ENCODE measurements around the gene SRGAP1.
"Not testable (repeated sequence)": the region's sequence is repeated elsewhere in the genome, so short reads cannot be mapped to it uniquely, and the experiment has no call there.

Gene SRGAP1

DNA sequence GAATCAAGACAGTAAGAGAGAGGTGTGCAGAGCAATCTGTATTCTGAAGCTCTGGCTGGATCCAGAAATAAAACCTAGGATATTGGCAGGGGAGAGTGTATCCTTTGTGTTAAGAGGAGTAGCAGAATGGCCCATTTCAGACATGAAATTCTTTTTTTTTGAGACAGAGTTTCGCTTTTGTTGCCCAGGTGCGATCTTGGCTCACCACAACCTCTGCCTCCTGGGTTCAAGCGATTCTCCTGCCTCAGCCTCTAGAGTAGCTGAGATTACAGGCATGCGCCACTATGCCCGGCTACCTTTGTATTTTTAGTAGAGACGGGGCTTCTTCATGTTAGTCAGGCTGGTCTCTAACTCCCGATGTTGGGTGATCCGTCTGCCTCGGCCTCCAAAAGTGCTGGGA lies 6.1 kb upstream of the SRGAP1 start:
- DNase-seq (ENCODE audit: low read depth in 3 of 3) = no peak

DNA sequence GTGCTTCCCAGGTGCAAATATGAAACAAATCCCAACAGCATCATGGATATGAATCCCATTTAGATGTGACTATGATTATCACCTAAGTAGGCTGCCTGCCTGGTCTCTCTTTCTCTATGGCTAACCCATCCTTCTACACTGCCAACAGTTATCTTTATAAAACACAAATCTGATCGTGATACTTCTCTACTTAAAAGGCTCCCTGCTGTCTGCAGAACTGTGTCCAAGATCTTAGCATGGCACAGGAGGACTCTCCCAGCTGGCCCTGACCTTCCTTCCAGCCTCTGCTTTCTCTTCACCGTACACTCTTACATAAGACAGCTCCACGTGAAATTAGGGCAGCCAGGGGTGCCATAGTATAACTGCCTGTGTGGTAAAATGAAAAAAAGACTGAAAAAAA lies 3.5 kb upstream of the SRGAP1 start:
- DNase-seq (ENCODE audit: low read depth in 3 of 3) = no peak

DNA sequence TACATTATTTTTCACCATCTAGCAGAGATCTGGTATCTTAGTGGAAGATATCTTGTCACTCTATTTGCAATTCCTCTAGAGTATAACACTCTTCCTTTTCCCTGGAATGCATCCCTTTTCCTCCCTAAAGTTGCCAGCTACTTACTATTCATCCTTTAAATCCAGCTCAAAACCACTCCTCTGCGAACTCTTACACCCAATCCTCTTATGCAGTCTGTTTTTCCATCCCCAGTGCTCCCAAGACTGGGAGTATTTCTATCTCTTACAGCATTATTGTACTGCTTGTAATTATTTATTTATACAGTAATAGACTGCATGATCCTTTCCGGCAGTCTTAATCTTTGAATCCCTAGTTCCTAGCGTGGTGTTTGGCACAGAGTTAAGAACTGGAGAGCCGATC lies 2.9 kb upstream of the SRGAP1 start:
- DNase-seq (ENCODE audit: low read depth in 3 of 3) = no peak

DNA sequence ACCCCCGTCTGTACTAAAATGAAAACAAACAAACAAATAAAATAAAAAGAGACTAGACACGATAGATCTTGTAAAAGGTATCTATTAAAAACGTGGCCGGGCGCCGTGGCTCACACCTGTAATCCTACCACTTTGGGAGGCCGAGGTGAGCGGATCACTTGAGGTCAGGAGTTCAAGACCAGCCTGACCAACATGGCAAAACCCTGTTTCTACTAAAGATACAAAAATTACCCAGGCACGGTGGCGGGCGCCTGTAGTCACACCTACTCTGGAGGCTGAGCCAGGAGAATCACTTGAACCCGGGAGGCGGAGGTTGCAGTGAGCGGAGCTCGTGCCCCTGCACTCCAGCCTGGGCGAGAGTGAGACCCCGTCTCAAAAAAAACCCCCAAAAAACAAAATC lies 1.8 kb upstream of the SRGAP1 start:
- DNase-seq (ENCODE audit: low read depth in 3 of 3) = not testable (repeated sequence)

DNA sequence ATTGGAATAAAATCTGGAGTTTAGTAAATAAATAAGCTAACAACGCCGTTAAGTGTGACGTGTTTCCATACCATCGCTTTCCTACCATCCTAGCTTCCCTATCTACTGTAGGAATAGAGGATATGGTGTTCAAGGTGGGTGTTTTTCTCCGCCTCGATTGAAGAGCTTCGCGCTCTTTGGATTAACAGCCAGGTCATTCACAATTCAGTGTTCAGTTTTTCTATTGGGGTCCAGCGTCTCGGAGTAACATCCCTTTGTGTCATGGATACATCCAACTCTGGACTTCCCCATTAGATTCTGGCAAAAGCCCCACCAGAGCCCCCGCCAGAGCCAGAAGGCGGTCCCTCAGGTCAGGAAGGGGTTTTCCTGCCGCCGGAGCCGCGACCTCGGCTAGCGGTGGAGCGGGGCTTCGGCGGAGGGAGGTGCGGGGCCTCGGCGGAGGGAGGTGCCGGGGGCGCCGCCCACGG lies 1.2 kb upstream of the SRGAP1 start:
- DNase-seq (ENCODE audit: low read depth in 3 of 3) = no peak

DNA sequence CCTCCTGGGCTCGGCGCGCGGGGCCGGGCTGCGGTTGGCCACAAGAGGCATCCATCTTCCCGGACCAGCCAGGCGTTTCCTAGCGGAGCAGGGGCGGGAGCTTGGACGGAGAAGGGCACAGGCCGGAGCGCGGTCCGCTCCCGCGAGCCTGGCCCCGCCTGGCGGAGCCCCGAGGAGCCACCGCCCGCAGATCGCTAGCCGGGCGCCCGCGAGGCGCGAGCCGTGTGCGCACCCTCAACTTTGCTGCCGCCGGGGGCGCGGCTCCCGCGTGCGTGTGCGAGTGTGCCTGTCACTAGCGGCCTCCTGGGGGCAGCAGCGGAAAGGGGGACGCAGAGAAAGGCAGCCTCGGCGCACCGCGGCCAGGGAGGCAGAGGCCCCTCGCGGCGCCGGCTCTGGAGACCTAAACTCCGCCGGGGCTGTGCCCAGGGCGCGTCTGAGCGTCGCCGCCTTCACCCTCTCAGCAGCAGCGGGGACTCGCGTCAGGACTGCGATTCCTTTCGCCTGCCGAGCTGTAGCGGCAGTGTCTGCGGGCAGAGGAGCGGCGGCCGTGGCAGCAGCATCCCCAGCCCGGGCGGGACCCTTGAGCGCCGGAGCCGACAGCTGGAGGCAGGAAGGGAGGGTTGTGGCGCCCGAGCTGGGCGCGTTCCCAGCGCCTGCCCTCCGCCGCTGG lies 644 bp upstream of the SRGAP1 start:
- peak; percentile 39 to 63 (median 60) for DNase-seq (ENCODE audit: low read depth in 3 of 3)

DNA sequence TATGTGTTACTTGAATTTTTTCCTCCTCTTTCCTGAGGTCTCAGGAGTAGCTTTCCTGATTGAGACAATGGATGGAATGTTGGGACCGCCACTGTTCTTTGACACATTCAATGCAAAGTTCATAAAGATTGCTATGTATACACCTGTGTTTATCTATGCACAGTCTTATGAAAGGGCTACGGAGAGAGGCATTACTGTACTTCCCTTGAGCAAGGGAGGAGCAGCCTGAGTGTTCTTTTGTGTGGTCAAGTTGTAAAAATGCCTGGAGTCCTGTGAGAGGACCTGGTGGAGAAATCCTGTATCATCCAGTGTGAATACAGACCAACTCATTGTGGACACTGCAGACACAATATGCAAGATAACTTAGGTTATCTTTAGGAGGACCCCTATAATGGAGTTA lies 1.2 kb downstream of the SRGAP1 start:
- no peak for DNase-seq (ENCODE audit: low read depth in 3 of 3)

DNA sequence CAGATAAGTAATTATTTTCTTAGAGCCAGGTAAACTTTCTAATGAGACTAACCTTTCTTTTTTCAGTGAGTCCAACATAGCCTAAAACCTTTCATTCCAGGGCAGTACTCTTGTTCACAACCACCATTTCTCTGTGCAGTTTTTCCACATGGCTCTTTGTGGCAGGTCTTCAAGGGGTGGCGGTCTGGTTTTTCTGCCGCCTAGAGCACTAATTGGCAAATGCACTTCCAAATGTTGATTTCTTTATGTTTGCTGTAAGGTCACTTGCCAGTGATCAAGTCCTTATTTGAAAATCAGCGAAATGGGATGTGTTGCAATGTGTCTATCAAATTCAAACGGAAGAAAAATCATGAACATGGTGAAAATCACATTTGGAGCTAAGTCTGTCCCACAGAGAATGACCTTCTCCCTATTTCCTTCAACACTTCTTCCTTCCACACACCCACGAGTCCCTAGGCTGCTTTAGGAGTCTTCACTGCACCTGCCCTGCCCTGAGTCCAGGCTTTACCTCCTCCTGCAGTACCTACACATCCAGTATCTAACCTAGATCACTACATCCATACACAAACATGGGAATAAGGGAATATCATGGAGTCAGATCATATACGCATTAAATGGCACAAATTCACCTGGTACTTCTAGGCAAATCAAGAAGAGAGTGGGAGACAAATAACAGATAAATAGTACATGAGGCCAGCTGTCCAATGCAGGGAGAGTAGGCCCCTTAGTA lies 1.9 kb downstream of the SRGAP1 start:
- no peak for DNase-seq (ENCODE audit: low read depth in 3 of 3)

DNA sequence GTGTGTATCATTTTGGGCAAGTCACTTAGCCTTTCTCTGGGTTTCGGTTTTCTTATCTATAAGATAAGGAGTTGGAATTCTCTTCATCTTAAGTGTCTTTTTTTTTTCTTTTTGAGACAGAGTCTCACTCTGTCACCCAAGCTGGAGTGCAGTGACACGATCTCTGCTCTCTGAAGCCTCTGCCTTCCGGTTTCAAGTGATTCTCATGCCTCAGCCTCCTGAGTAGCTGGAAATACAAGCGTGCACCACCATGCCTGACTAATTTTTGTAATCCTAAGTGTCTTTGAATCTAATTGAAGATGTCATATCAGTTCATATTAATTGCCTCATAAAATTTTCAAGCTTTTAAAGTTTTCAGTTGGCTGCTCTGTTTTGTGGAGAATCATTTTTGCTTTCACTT lies 4.0 kb downstream of the SRGAP1 start:
- no peak for DNase-seq (ENCODE audit: low read depth in 3 of 3)

DNA sequence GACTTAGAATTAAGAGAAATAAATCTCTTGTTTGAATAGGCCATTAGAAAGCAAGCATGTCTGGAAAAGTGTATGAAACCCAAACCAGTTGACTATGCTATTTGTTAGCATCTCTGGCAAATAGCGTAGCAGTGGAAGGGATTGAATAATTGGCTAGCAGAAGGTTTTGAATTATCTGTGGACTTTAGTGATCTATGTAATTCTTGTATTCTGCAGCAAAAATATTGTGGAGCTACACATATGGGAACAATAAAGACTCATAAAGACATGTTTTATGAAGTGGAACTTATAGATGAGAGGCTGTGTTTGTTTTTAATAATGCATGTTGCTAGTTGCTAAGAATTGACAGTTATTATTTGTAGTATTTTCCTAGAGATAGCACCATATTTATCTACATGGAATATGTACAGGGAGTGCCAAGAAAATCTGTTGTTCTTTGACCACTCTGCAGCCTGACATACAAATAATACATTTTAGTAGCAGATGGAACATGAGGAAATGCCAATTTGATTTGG lies 4.7 kb downstream of the SRGAP1 start:
- DNase-seq (ENCODE audit: low read depth in 3 of 3) = no peak

DNA sequence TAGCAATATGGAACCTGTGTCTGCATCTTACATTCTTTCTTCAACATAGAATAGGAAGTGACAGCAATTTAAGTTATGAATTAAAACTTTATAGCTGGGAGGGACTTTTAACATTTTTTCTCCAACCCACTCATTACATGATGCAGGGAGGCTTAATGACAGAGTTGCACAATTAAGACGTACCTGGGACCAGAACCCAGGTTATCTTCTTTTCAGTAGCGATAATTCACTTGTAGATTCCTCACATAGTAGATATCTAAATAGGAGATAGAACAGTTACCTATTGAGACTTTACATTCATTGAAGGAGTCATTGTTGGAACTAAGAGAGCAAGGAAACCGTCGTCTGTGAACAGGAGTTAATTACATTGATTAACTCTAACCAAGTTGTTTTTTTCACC lies 5.1 kb downstream of the SRGAP1 start:
- DNase-seq (ENCODE audit: low read depth in 3 of 3) = no peak

DNA sequence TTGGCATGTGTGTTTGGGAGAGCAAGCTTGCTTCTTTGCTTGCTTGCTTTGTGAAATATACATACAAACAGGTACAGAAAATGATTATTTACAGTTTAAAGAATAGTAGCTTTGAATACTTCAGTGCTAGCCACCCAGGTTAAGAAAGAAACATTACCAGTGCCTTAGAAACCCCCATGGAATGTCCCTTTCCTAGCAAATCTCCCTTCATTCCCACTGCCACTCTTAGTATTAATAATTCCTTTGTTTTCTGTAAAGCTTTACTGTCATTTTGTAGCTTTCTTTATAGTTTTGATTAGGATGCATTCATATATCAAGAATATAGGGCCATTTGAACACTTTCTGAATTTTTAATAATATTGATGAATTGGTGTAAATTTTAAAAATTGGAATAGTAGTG lies 9.5 kb downstream of the SRGAP1 start:
- no peak for DNase-seq (ENCODE audit: low read depth in 3 of 3)

DNA sequence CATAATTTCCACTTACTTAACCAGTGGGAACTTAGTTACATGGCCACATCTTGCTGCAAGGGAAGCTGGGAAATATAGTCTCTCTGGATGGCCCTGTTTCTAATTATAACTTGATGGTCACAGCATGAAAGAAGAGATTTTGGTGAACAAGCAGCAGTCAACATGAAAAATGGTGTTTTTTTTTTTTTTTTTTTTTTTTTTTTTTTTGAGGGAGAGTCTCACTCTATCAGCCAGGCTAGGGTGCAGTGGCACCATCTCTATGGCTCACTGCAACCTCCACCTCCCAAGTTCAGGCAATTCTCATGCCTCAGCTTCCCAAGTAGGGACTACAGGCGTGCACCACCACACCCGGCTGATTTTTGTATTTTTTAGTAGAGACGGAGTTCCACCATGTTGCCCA lies 10.8 kb downstream of the SRGAP1 start:
- DNase-seq (ENCODE audit: low read depth in 3 of 3) = no peak

DNA sequence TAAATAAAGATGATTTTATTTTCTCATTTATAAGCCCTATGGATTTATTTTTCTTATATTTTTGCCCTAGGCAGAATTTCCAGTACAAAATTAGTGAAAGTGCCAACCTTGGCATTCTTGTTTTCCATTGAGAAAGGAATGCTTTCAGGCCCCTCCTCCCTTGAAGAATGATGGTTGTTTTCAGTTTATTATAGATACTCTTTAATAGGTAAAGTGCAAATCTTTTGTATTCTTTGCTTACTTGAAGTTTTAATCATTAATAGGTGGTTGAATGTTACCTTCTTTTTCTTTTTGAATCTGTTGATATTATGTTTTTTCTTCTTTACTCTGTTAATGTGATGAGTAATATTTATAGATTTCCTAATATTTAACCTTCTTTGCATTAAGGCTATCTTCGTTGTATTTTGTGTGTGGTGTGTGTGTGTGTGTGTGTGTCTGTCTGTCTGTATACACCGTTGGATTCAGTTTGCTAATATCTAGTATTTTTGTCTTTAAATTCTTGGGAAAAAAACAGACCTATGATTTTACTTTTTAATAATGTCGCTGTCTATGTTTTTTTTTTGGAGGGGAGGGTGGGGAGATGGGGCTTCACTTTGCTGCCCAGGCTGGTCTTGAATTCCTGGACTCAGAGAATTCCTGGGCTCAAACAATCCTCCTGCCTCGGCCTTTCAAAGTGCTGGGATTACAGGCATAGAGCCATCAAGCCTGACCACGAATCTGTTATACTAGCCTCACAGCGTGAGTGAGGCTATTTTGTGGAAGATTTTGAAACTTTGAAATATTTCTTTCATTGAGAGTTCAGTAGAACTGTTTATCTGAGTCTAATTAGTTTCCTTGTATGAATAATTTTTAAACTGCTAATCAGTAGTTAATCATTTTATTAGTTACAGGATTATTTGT lies 13.5 kb downstream of the SRGAP1 start:
- DNase-seq (ENCODE audit: low read depth in 3 of 3) = no peak

DNA sequence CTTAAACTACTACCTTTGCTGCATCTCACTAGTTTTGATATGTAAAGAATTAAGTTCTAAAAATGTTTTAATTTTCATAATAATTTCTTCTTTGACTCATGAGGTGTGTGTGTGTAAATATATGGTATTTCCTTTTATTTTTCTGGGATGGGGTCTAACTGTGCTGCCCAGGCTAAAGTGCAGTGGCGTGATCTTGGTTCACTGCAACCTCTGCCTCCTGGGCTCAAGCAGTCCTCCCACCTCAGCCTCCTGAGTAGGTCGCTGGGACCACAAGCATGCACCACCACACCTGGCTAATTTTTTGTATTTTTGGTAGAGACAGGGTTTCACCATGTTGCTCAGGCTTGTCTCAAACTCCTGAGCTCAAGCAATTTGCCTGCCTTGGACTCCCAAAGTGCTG lies 15.4 kb downstream of the SRGAP1 start:
- not testable (repeated sequence) for DNase-seq (ENCODE audit: low read depth in 3 of 3)

DNA sequence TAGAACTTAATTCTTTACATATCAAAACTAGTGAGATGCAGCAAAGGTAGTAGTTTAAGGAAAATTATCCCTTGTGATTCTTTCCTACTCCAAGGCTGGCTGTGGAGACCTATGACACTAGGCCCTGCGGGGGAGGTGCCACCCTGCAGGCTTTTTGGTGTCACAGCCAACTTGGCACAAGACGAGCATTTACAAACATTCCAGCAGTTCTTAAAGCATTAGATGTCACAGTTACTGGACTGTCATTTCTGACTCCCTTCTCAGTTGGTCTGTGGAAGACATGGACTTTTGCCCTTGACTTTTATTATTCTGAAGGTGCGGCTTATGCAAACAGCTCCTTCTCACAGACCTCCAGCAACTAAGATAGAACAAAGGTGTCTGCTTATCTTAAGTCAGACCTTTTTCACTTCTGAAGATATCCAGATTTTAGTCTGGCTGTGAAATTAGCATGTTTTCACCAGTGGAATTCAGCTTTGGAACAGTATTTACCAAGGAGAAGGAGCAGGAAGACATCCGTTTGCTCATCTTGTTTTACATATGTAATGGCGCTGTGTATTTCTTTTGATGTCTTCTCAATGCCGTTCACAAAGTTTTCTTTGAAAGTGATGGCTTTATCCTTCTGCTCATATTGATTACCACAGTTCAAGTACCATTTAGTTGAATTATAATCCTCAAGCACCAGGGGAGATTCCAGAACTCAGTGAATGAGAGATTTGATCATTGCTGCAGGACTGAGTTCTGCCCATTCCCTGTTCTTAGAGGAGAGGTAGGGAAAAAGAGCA lies 17.9 kb downstream of the SRGAP1 start:
- DNase-seq (ENCODE audit: low read depth in 3 of 3) = no peak

DNA sequence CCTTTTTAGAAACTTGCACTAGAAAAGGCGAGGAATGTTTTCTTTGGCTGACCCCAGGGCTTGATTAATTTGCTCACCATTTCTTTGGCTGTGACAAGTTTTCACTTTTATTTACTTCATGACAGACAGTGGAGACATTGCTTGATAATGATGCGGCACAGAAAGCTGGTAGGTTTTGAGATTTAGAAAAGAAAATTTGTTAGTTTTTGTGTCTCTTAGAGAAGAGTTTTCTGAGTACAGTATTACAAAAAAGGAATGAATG lies 18.4 kb downstream of the SRGAP1 start:
- no peak for DNase-seq (ENCODE audit: low read depth in 3 of 3)

DNA sequence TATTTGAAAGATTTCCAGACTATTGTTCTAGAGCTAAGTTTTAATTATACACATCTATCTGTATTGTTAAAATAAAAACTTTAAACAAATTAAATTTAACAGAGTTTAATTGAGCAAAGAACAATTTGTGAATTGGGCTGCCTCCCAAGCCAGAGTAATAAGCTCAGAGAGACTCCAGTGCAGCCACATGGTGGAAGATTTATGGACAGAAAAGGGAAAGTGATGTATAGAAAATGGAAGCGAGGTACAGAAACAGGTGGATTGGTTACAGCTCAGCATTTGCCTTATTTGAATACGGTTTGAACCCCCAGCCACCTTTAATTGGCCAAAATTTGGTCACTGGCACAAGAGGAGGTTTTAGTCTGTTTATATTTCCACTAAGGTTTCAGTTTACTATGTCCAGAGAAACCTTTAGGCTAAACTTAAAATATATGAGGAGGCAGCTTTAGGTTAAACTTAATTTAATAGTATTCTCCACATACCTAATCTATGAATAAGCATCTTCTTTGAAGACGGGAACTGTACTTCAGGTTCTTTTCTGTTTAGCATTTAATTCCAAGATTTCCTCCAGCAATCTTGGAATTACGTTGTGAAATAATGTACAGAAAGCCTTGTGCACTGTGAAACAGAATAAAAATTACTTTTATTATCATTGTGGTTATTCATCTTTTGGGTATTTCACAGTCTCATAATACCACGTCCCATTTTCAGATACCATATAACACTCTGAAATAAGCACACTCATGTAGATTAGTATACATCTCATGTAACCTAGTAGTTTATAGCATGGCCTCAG lies 19.4 kb downstream of the SRGAP1 start:
- DNase-seq (ENCODE audit: low read depth in 3 of 3) = no peak

DNA sequence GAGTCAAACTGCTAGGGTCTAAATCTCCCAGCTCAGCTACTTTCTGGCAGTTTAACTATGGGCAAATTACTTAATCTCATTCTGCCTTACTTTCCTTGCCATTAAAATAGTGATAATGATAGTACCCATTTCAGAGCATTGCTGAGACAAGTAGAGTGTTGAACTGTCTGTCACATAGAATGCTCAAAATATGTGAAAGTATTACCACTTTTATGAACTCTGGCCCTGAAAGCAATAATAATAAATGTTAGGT lies 19.9 kb downstream of the SRGAP1 start:
- DNase-seq (ENCODE audit: low read depth in 3 of 3) = no peak

DNA sequence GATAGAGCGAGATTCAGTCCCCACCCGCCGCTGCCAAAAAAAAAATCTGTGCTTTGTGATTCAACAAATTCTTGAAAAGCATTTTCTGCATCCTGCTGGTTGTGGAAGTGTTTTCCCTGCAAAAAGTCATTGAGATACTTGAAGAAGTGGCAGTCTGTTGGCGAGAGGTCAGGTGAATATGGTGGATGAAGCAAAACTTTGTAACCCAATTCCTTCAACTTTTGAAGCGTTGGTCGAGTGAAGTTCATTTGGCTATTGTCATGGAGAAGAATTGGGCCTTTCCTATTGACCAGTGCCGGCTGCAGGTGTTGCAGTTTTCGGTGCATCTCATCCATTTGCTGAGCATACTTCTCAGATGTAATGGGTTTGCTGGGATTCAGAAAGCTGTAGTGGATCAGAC lies 20.9 kb downstream of the SRGAP1 start:
- no peak for DNase-seq (ENCODE audit: low read depth in 3 of 3)

DNA sequence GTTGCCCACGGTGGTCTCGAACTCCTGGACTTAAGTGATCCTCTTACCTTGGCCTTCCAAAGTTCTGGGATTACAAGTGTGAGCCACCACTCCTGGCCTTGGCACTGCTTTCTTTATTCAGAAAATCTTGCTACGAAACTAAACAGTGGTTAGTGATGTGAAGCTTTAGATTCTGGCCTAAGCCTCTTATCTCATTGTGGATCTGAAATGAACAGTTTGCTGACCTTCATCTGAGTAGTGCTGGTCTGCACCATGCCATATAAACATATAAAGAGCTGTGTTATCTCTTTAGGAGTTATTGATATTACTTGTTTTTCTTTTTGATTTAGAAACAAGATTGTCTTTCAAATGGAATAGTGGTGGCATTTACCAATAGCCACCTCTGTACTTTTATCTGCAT lies 22.6 kb downstream of the SRGAP1 start:
- DNase-seq (ENCODE audit: low read depth in 3 of 3) = no peak

All from stimulated activated CD4-positive, alpha-beta T cell treated with anti-CD3 and anti-CD28 coated beads, TNF-alpha, amount 100 ng/mL, for 48 hours (primary cell).